GM10248 (cell line): ENCODE results near the gene FAM83E.

Experiments used
- CTCF ChIA-PET: fragments of 300-600 bp; sonication (Branson Sonifier 250); formaldehyde crosslinking; extraction: SDS; loops from one replicate; lab custom pipeline; 2021; ENCODE audit warnings: antibody characterized with exemption; lab: Yijun Ruan, JAX
- POLR2A ChIA-PET: fragments of 350-650 bp; sonication (Branson Sonifier 250); formaldehyde crosslinking; extraction: SDS; loops from one replicate; lab custom pipeline; 2020; ENCODE audit warnings: antibody characterized with exemption; lab: Yijun Ruan, JAX
- DNase-seq: peaks from one replicate; pipeline ENCODE4 v3.0.0; 2012; ENCODE audit errors: extremely low spot score
- TF ChIP-seq, protein P1 (sequence below): IDR thresholded peaks from 2 replicates; pipeline ENCODE4 v1.5.1; 2012; ENCODE audit warnings: mild to moderate bottlenecking, low read depth; ENCODE audit errors: extremely low read depth, missing control alignments, control extremely low read depth

FAM83E gene

DNA sequence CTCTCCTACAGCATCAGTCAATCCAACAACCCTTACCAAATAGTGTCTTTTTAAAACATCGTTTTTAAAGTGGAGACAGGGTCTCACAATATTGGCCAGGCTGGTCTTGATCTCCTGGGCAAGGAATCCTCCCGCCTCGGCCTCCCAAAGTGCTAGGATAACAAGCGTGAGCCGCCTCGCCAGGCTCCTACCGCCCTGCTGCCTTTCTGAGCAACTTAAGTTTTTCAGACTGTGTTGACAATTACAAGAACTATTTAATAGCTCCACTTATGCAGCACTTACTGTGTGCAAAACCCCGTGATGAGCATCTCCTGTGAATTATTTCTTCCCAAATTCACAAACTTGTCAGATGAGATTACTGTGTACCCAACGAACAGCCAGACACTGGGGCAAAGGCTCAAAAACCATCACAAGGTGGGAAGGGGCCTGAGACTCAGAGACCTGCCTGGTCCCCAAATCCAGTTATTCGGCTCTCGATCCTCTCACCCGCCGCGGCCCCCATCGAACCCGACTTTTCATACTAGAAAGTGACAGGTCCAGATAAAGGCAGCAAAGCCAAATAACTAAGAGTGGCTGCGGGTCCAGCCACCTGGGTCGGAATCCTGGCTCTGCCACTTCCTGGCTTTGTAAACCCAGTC is 3.5 kb upstream of the FAM83E start:
- POLR2A ChIA-PET, result interaction anchor here (0.6 to 3.7 kb wide), 10 partner anchors 9 to 472 kb away, joined by 3 to 38 read pairs (median 5); partner anchors contain the start of genes CA11 and DBP
- TF ChIP-seq, protein P1, sequence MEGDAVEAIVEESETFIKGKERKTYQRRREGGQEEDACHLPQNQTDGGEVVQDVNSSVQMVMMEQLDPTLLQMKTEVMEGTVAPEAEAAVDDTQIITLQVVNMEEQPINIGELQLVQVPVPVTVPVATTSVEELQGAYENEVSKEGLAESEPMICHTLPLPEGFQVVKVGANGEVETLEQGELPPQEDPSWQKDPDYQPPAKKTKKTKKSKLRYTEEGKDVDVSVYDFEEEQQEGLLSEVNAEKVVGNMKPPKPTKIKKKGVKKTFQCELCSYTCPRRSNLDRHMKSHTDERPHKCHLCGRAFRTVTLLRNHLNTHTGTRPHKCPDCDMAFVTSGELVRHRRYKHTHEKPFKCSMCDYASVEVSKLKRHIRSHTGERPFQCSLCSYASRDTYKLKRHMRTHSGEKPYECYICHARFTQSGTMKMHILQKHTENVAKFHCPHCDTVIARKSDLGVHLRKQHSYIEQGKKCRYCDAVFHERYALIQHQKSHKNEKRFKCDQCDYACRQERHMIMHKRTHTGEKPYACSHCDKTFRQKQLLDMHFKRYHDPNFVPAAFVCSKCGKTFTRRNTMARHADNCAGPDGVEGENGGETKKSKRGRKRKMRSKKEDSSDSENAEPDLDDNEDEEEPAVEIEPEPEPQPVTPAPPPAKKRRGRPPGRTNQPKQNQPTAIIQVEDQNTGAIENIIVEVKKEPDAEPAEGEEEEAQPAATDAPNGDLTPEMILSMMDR, result no peak
- no peak for DNase-seq
- CTCF ChIA-PET, result interaction anchor here (1.2 to 3.7 kb wide), 3 partner anchors 10 to 34 kb away, joined by 3 to 21 read pairs (median 4); no protein-coding TSS in a partner anchor

DNA sequence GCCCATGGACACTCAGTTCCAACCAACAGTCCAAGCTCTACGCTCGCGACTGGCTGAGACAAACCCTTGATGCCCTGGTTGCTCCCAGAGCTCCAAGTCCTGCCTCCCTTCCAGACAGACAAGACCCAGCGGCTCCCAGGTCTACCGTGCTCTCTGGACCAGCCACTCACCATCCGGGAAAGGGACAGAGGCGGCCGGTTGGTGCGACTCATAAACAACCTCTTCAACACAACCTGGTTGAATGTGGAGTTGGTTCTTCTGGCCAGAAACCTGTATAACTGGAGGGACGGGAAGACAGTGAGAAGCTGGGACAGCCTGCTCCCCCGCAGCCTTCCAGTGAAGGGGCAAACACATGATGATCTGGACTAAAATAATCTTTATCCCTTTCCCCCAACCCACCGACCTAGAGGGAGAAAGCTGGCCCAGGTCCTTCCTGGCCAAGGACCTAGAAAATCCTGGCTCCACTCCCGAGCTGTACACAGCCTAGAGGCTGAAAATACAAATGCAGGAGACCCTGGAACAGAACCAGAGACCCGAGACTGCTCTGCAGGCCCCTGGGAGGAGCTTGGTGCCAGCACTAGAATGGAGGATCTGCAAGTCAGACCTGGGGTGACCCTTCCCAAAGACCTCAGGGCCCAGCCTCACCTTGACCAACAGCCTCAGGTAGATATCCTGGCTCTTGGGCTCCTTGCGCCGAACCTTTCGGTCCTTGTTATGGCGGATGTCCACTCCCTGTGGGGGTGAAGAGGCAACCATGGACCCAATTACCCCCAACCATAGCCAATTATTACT is 2.5 kb upstream of the FAM83E start:
- ChIA-PET CTCF (interaction anchor here (1.1 to 3.7 kb wide), 8 partner anchors 9 to 219 kb away, joined by 3 to 21 read pairs (median 4); partner anchors contain the start of gene HSD17B14), POLR2A (interaction anchor here (0.9 to 3.7 kb wide), 2 partner anchors 8 to 12 kb away, joined by 3 to 38 read pairs; no protein-coding TSS in a partner anchor)
- TF ChIP-seq, protein P1, result no peak
- DNase-seq, result no peak

DNA sequence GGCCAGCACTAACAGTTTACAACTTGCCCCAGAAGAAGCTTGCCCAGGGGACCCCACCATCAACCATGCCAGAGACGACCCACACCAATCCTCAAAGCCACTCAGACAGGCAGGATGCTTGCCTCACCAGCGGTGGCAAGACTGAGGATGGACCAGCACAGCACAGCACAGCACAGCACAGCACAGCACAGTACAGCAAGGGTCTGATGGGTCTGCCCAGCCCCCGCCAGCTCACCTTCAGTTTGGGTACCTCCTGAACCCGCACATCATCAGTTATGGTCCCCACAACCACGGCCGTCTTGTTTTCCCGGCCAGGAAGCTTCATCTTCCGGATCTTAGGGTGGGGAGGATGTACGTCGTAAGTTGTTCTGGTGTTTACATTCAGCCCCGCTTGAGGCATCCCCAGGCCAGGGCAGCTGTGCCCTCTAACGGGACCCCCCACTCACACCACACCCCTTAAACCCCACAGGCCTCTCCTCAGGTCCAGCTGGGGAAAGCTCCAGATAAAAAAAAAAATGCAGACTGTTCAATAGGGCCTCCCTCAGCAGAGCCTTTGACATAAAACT is 1.7 kb upstream of the FAM83E start:
- DNase-seq, result no peak
- TF ChIP-seq, protein P1, result no peak
- POLR2A ChIA-PET, result interaction anchor here (0.6 to 3.7 kb wide), 3 partner anchors 8 to 84 kb away, joined by 5 to 38 read pairs (median 5); no protein-coding TSS in a partner anchor
- CTCF ChIA-PET, result interaction anchor here (1.1 to 3.7 kb wide), 7 partner anchors 8 to 220 kb away, joined by 3 to 21 read pairs (median 3); partner anchors contain the start of gene HSD17B14

DNA sequence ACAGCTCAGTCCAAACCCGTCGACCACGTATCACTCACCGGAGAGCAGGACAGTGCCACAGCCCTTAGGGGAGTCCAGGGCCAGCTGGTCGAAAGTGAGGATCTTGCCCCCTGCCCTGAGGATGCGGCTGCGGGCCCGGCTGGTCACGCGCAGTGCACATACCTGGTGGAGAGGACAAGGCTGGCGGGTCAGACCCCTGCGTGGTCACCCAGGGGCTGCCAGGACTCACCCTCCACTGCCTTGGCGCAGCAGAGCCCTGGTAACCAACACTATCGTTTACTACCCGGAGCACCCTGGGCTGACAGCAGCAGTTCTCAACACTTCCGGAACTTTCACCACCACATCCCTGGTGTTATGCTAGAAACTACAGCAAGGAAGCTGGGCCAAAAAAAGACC is 1.2 kb upstream of the FAM83E start:
- CTCF ChIA-PET, result interaction anchor here (1.3 to 3.7 kb wide), 4 partner anchors 8 to 126 kb away, joined by 3 to 21 read pairs (median 10); no protein-coding TSS in a partner anchor
- TF ChIP-seq, protein P1, result no peak
- DNase-seq, result no peak
- POLR2A ChIA-PET, result interaction anchor here (0.6 to 3.7 kb wide), 3 partner anchors 7 to 83 kb away, joined by 5 to 38 read pairs (median 5); no protein-coding TSS in a partner anchor

DNA sequence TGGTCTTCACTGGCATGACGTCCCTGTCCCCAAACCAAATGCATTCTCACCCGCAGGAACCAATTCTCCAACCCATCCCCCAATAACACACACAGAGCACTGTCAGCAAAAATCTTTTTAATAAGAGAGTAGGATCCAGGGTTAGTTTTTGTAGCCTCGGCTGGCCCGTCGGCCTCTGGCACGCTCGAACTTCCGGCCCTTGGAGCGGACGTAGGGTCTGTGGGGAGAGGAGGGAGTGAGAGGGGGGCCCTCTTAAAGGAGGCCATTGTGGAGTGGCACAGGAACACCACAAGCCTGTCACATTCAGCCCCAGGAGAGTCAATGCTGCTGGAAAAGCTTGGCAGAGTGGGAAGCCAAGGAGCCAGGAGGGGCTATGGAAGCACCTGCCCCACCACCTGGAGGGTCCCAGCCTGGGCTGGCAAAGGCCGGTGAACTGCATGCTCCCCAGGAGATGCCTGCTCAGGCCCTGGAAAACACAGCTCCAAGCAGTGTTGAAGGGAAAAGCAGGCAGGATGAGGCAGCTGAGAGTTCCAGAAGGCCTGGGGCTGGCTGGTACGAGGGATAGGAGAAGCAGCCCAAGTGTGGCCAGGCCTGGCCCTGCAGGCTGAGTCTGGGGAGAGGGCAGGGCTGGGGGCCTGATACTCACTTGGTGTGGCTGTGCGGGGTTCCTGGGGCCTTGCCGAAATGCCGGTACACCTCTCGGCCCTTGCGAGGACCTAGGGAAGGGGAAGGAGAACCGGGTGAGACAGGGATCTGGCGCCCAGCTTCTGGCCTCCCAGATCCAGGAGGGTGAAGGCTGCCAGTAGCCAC is 560 bp upstream of the FAM83E start:
- DNase-seq, result no peak
- TF ChIP-seq, protein P1, result no peak
- ChIA-PET CTCF (interaction anchor here (1.3 to 3.7 kb wide), 2 partner anchors 9 to 27 kb away, joined by 3 to 15 read pairs; no protein-coding TSS in a partner anchor), POLR2A (interaction anchor here (1.3 kb wide), 1 partner anchor 9 kb away, joined by 5 read pairs; no protein-coding TSS in a partner anchor)
